Gastrocnemius medialis (tissue), 4 donors: ENCODE results near the gene SYT14. TPM values are rescaled to one million over a fixed set of nuclear protein-coding genes. Genes with fewer than 3 reads are reported as not detected.

Source experiments
- ATAC-seq, 2 donors: fragments of 150-250 bp; one replicate each; pipeline ENCODE4 v1.9.1; 2016
- DNase-seq, 2 donors: peaks; one replicate each; pipeline ENCODE4 v3.0.0-alpha.2; 2019
- H3K27ac ChIP-seq, 4 donors: fragments of 200-600 bp; sonication (generic); 1 replicate in 1 of 4; 2 replicates in 3 of 4; pipeline ENCODE4 v1.5.1; 2016 to 2018; ENCODE audit warnings: mild to moderate bottlenecking in 2 of 4, moderate library complexity in 1 of 4
- H3K27me3 ChIP-seq, 3 donors: fragments of 200-600 bp; sonication (generic) in 2 of 3; 1 replicate in 1 of 3; 2 replicates in 2 of 3; pipeline versions ENCODE4 v1.5.1 to v1.6.0; 2016 to 2019; ENCODE audit warnings: mild to moderate bottlenecking in 1 of 3, moderate library complexity in 1 of 3
- H3K36me3 ChIP-seq, 2 donors: fragments of 200-600 bp; sonication (generic) in 1 of 2; one replicate each; pipeline ENCODE4 v1.5.1; 2017 to 2018
- H3K4me1 ChIP-seq, 2 donors: fragments of 200-600 bp; sonication (generic) in 1 of 2; one replicate each; pipeline ENCODE4 v1.5.1; 2016 to 2017; ENCODE audit warnings: mild to moderate bottlenecking in 2 of 2
- H3K4me3 ChIP-seq, 4 donors: fragments of 200-600 bp; sonication (generic) in 3 of 4; 1 replicate in 1 of 4; 2 replicates in 3 of 4; pipeline ENCODE4 v1.5.1; 2016 to 2019; ENCODE audit warnings: mild to moderate bottlenecking in 2 of 4
- H3K9me3 ChIP-seq, 3 donors: fragments of 200-600 bp; sonication (generic) in 2 of 3; 1 replicate in 1 of 3; 2 replicates in 2 of 3; pipeline ENCODE4 v1.5.1; 2016 to 2019
- POLR2A ChIP-seq, 2 donors: fragments of 450-650 bp; IDR thresholded peaks; one replicate each; pipeline ENCODE4 v1.6.1; 2017; ENCODE audit warnings: antibody characterized with exemption in 2 of 2, mild to moderate bottlenecking in 2 of 2, moderate library complexity in 2 of 2
- in situ Hi-C, 4 donors: fragments of 200-750 bp; cut with MboI; loops; one replicate each; pipeline versions ENCODE4 v1.15.0 to v1.8.0; 2017; ENCODE audit warnings: low sequenced_read_pairs in 4 of 4
- intact Hi-C: fragments of 100-400 bp; cut with DNase I; formaldehyde crosslinking; loops from one replicate; pipeline ENCODE4 v1.15.1; 2023; ENCODE audit warnings: low total_unique reads
- total RNA-seq, 4 donors: library from RNA; depleted of rRNA; stranded (reverse); fragments of >200 nt; gene quantifications; one replicate each; pipeline versions ENCODE4 v1.1.0 to v1.2.3, GENCODE V29; 2016
- TF ChIP-seq, protein P1 (sequence below), 5 experiments: fragments of 450-650 bp in 3 of 5; fragments of 200-600 bp in 2 of 5; sonication (generic) in 2 of 5; IDR thresholded peaks in 4 of 5; conservative IDR thresholded peaks in 1 of 5; 1 replicate in 4 of 5; 2 replicates in 1 of 5; pipeline ENCODE4 v1.5.1; 2016 to 2019; ENCODE audit warnings: antibody characterized with exemption in 5 of 5, mild to moderate bottlenecking in 3 of 5, moderate library complexity in 3 of 5

The SYT14 gene
- total RNA-seq, 4 donors from 2014 or later = 0.05 to 1.1 (median 0.11) TPM; not detected in 1

DNA sequence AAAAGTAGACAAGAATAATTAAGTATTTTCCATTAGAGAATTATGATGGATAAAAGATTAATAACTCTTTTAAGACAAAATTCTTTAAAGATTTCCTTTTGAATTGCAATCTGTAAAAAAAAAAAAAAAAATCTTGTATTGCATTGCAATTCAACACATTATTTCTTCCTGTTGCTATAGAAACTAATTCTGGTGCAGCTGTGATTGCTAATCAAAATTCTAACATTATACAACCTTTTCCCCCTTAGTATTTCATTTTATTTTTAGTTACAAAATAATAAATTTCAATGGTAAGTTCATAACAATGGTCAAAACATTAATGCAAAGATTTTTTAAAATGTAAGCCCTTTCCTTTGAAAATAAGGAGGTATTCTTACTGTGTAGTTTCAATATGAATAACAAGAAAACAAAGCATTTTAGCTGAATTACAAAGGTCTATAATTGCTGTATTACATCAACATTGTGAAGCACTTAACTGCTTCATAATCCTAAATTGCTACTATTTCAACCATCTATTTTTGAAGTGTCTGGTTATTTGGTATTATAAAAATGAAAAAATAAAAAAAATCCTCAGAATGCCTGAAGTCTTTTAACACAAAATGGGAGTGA lies 135.0 kb downstream of the SYT14 start:
- Histone ChIP-seq H3K27me3 (no peaks in the 10 kb centered on the region), H3K36me3 (no peaks in the 10 kb centered on the region), H3K4me3 (no peak overlapping the region), H3K27ac (no peak overlapping the region), H3K4me1 (no peaks in the 10 kb centered on the region), H3K9me3 (no peaks in the 10 kb centered on the region)
- intact Hi-C loops = no loop called here
- ATAC-seq (no peak), DNase-seq (no peak)
- TF ChIP-seq, protein P1, sequence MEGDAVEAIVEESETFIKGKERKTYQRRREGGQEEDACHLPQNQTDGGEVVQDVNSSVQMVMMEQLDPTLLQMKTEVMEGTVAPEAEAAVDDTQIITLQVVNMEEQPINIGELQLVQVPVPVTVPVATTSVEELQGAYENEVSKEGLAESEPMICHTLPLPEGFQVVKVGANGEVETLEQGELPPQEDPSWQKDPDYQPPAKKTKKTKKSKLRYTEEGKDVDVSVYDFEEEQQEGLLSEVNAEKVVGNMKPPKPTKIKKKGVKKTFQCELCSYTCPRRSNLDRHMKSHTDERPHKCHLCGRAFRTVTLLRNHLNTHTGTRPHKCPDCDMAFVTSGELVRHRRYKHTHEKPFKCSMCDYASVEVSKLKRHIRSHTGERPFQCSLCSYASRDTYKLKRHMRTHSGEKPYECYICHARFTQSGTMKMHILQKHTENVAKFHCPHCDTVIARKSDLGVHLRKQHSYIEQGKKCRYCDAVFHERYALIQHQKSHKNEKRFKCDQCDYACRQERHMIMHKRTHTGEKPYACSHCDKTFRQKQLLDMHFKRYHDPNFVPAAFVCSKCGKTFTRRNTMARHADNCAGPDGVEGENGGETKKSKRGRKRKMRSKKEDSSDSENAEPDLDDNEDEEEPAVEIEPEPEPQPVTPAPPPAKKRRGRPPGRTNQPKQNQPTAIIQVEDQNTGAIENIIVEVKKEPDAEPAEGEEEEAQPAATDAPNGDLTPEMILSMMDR (IDR thresholded peaks at IDR 0.05 in 4 of 5, conservative IDR thresholded peaks at IDR 0.05 in 1 of 5) = no peak
- TF ChIP-seq POLR2A (IDR thresholded peaks at IDR 0.05) = no peak
- in situ Hi-C loops = no loop called here

DNA sequence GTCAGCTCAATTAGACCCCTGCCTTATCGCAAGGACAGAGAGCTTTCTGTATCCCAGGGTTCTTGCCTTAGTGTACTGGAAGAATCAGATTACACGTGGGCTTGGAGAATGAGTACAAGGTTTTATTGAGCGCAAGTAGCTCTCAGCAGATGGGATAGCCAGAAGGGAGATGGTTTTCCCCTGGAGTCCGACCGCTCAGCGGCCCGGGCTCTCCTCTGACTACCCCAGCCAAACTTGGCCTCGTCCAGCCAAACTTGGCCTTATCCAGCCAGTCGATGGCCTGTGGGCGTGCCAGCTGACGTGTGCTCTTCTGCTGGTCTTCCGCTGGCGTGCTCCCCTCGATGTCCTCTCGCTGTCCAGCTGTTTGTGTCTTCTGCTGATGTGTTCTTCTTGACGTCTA lies 136.9 kb downstream of the SYT14 start:
- Histone ChIP-seq H3K36me3 (no peaks in the 10 kb centered on the region), H3K27ac (no peak overlapping the region), H3K4me3 (no peak overlapping the region), H3K9me3 (no peaks in the 10 kb centered on the region), H3K27me3 (no peaks in the 10 kb centered on the region), H3K4me1 (no peaks in the 10 kb centered on the region)
- no peak for DNase-seq
- TF ChIP-seq, protein P1 (IDR thresholded peaks at IDR 0.05 in 4 of 5, conservative IDR thresholded peaks at IDR 0.05 in 1 of 5) = no peak
- no peak for TF ChIP-seq POLR2A (IDR thresholded peaks at IDR 0.05)
- intact Hi-C loops = no loop called here
- no peak for ATAC-seq
- in situ Hi-C loops = no loop called here

DNA sequence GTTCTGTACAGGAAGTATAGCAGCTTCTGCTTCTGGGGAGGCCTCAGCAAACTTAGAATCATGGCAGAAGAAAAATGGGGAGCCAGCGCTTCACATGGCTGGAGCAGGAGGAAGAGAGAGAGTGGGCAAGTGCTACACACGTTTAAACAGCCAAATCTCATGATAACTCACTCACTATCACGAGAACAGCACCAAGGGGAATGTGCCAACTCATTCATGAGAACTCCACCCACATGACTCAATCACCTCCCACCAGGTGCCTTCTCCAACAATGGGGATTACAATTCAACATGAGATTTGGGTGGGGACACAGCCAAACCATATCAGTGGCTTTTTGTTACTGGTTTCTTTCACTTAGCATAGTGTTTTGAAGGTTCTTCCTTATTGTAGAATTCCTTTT lies 138.6 kb downstream of the SYT14 start:
- Histone ChIP-seq H3K9me3 (no peaks in the 10 kb centered on the region), H3K27me3 (no peaks in the 10 kb centered on the region), H3K4me1 (no peaks in the 10 kb centered on the region), H3K4me3 (no peak overlapping the region), H3K27ac (no peak overlapping the region), H3K36me3 (no peaks in the 10 kb centered on the region)
- intact Hi-C loops (no loop called here), in situ Hi-C loops (no loop called here)
- no peak for DNase-seq
- TF ChIP-seq, protein P1 (IDR thresholded peaks at IDR 0.05 in 4 of 5, conservative IDR thresholded peaks at IDR 0.05 in 1 of 5) = no peak
- TF ChIP-seq POLR2A (IDR thresholded peaks at IDR 0.05) = no peak
- no peak for ATAC-seq

DNA sequence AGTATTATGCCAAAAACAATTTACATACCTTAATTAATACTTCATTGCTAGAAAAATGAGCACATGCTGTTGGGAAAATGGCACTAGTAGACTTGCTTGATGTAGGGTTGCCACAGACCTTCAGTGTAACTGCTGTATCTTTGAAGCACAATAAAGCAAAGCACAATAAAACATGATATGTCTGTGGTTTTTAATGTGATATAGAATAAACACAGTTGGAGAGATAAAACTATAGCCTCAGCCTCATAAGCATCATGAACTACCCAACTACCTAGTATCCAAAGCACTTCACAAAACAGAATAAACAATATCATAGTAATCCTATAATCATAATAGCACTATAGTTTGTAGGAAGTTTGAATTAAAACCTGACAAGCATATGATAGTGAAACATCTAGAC lies 143.5 kb downstream of the SYT14 start:
- no peaks in the 10 kb centered on the region for H3K27me3 ChIP-seq
- no peak overlapping the region for H3K4me3 ChIP-seq
- DNase-seq = no peak
- no peaks in the 10 kb centered on the region for H3K4me1 ChIP-seq
- no peaks in the 10 kb centered on the region for H3K36me3 ChIP-seq
- no peak for TF ChIP-seq POLR2A (IDR thresholded peaks at IDR 0.05)
- TF ChIP-seq, protein P1 (IDR thresholded peaks at IDR 0.05 in 4 of 5, conservative IDR thresholded peaks at IDR 0.05 in 1 of 5) = no peak
- H3K9me3 ChIP-seq = no peaks in the 10 kb centered on the region
- in situ Hi-C loops (no loop called here), intact Hi-C loops (no loop called here)
- no peak for ATAC-seq
- H3K27ac ChIP-seq = no peak overlapping the region

DNA sequence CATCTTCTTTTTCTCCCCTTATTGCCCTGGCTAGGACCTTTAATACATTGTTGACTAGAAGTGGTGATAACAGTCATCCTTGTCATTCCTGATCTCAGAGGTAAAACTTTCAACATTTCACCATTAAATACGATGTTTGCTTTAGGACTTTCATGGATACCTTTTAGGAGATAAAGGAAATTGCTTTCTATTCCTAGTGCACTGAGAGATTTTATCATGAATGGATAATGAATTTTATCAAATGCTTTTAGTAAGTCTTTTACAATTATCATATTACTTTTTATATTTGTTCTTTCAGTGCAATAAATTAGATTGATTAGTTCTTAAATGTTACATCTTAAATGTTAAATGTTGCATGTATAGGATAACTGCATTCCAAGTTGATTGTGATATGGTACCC lies 147.3 kb downstream of the SYT14 start:
- in situ Hi-C loops (no loop called here), intact Hi-C loops (no loop called here)
- TF ChIP-seq POLR2A (IDR thresholded peaks at IDR 0.05) = no peak
- TF ChIP-seq, protein P1 (IDR thresholded peaks at IDR 0.05 in 4 of 5, conservative IDR thresholded peaks at IDR 0.05 in 1 of 5) = no peak

More for the DNA sequence above, 147.3 kb downstream of the SYT14 start:
- Histone ChIP-seq H3K9me3 (no peaks in the 10 kb centered on the region), H3K4me3 (no peak overlapping the region), H3K4me1 (no peaks in the 10 kb centered on the region), H3K27me3 (no peaks in the 10 kb centered on the region), H3K36me3 (no peaks in the 10 kb centered on the region), H3K27ac (no peak overlapping the region)
- ATAC-seq = no peak
- DNase-seq = no peak
